HK-2 (cell line): ENCODE data around the gene GRAP2.
"Not testable (repeated sequence)": the region's sequence is repeated elsewhere in the genome, so short reads cannot be mapped to it uniquely, and the experiment has no call there.

Source experiments
- DNase-seq: peaks from one replicate; pipeline ENCODE4 v3.0.0-alpha.2; 2018; ENCODE audit not compliant: unreplicated experiment

Gene GRAP2

GRCh38 chr22:39897841-39898240 lies 3.0 kb upstream of the GRAP2 start:
- no peak for DNase-seq

GRCh38 chr22:39898997-39899396 lies 1.9 kb upstream of the GRAP2 start:
- DNase-seq: no peak

- no peak for DNase-seq
These were observed 772 bp downstream of the GRAP2 start for GRCh38 chr22:39901565-39902146.

GRCh38 chr22:39904024-39904423 lies 3.1 kb downstream of the GRAP2 start:
- not testable (repeated sequence) for DNase-seq

- DNase-seq: no peak
These were observed 4.0 kb downstream of the GRAP2 start for GRCh38 chr22:39904862-39905261.

GRCh38 chr22:39905687-39906086 lies 4.8 kb downstream of the GRAP2 start:
- DNase-seq: no peak

- no peak for DNase-seq
These were observed 5.3 kb downstream of the GRAP2 start for GRCh38 chr22:39906207-39906606.

GRCh38 chr22:39907047-39907446 lies 6.2 kb downstream of the GRAP2 start:
- DNase-seq: no peak

GRCh38 chr22:39907605-39908097 lies 6.8 kb downstream of the GRAP2 start:
- DNase-seq: no peak

GRCh38 chr22:39908136-39908535 lies 7.3 kb downstream of the GRAP2 start:
- DNase-seq: no peak

GRCh38 chr22:39908737-39909136 lies 7.9 kb downstream of the GRAP2 start:
- DNase-seq: no peak

- no peak for DNase-seq
These were observed 10.2 kb downstream of the GRAP2 start for GRCh38 chr22:39910876-39911613.

- DNase-seq: no peak
These were observed 12.4 kb downstream of the GRAP2 start for GRCh38 chr22:39913321-39913720.

- DNase-seq: no peak
These were observed 13.0 kb downstream of the GRAP2 start for GRCh38 chr22:39913886-39914285.

- DNase-seq: no peak
These were observed 13.7 kb downstream of the GRAP2 start for GRCh38 chr22:39914584-39914983.

- DNase-seq: no peak
These were observed 14.4 kb downstream of the GRAP2 start for GRCh38 chr22:39915295-39915726.

GRCh38 chr22:39916496-39916895 lies 15.6 kb downstream of the GRAP2 start:
- no peak for DNase-seq

GRCh38 chr22:39917197-39917643 lies 16.3 kb downstream of the GRAP2 start:
- no peak for DNase-seq

- no peak for DNase-seq
These were observed 17.1 kb downstream of the GRAP2 start for GRCh38 chr22:39917776-39918495.

- no peak for DNase-seq
These were observed 19.4 kb downstream of the GRAP2 start for GRCh38 chr22:39920134-39920743.

GRCh38 chr22:39923696-39924095 lies 22.8 kb downstream of the GRAP2 start:
- DNase-seq: no peak

GRCh38 chr22:39924286-39924685 lies 23.4 kb downstream of the GRAP2 start:
- no peak for DNase-seq
